Measurements from ENCODE around the gene RMND5A.
A peak's percentile ranks its signal among the peaks of the same experiment; 100 is the strongest.

RMND5A gene

DNA sequence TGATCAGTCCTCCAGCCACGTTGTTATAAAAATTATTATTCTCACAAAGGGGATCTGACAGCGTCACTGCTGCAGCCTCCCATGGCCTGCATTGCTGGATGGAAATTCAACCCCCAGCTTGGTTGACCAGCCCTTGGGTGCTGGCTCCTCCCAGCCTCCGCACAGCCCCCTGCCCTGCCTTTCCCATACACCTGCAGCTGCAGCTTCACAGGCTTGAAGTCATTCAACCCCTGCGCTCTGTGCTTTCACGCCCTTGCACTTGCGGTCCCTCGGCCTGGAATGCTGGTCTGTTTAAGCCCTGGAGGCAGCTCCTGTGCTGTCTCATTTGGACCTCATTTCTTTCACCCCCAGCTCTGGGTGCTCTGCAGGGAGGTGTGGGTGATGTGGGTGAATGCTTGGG, 71.5 kb downstream of the RMND5A start:
- H3K9ac ChIP-seq (ENCODE audit: low read length in 2 of 2) = no peak overlapping the region
- H3K4me1 ChIP-seq (ENCODE audit: control insufficient read depth, insufficient read depth, low read length) = peaks cover 18% of the 10 kb centered on the region
- H3K36me3 ChIP-seq (ENCODE audit: control insufficient read depth in 2 of 2, insufficient read depth in 2 of 2, low read length in 2 of 2) = no peaks in the 10 kb centered on the region
- no peak overlapping the region for H3K27ac ChIP-seq (ENCODE audit: low read length)
- H3K4me3 ChIP-seq (ENCODE audit: low read length in 2 of 2) = peak overlapping the region in 1 of 2 donors; percentile 53
- peaks cover 58 to 60% of the 10 kb centered on the region in 2 donors for H3K27me3 ChIP-seq (ENCODE audit: control insufficient read depth in 1 of 2, insufficient read depth in 2 of 2, low read length in 2 of 2)
- peaks cover 0 to 16% of the 10 kb centered on the region in 2 donors for H3K9me3 ChIP-seq (ENCODE audit: control insufficient read depth in 2 of 2, low read length in 2 of 2)

DNA sequence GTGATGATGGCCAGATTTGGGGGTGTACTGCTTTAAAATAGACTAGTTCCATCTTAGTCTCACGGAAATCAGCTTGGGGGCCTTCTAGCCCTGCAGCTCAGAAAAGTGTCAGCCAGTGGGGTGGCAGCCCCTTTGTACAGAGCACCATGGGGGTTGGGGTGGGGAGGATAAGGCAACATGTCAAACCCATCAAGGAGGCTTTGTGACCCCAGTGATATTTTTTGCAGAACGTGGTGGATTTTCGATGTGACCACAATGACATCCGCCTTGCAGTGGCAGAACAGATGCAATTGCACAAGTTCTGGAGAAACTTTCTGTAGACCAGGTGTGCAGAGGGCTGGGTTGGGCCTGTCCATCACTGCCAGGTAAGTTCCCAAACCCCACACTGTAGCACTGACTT, 73.7 kb downstream of the RMND5A start:
- Histone ChIP-seq H3K4me3 (ENCODE audit: low read length in 2 of 2) (no peak overlapping the region), H3K27me3 (ENCODE audit: control insufficient read depth in 1 of 2, insufficient read depth in 2 of 2, low read length in 2 of 2) (peaks cover 56 to 57% of the 10 kb centered on the region in 2 donors), H3K36me3 (ENCODE audit: control insufficient read depth in 2 of 2, insufficient read depth in 2 of 2, low read length in 2 of 2) (no peaks in the 10 kb centered on the region), H3K9me3 (ENCODE audit: control insufficient read depth in 2 of 2, low read length in 2 of 2) (peaks cover 0 to 23% of the 10 kb centered on the region in 2 donors), H3K9ac (ENCODE audit: low read length in 2 of 2) (no peak overlapping the region), H3K4me1 (ENCODE audit: control insufficient read depth, insufficient read depth, low read length) (peaks cover 17% of the 10 kb centered on the region), H3K27ac (ENCODE audit: low read length) (no peak overlapping the region)

DNA sequence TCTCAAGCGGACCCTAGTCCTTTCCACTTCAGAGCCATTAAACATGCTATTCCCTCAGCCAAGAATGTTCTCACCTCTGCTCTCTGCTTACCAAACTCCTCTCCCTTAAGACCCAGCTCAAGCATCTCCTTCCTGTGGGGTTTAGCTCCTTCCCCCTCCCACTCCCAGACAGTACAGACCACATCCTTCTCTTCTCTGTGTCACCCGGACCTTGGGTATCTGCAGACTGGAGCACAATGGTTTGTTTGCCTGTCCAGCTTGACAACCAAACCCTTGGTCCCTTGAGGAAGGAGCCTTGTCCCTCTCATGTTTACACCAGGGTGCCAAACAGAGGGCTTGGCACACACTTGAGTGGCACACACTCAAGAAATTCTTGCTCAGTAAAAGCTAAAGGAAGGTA, 74.8 kb downstream of the RMND5A start:
- Histone ChIP-seq H3K4me3 (ENCODE audit: low read length in 2 of 2) (no peak overlapping the region), H3K36me3 (ENCODE audit: control insufficient read depth in 2 of 2, insufficient read depth in 2 of 2, low read length in 2 of 2) (no peaks in the 10 kb centered on the region), H3K4me1 (ENCODE audit: control insufficient read depth, insufficient read depth, low read length) (peaks cover 6% of the 10 kb centered on the region), H3K9ac (ENCODE audit: low read length in 2 of 2) (no peak overlapping the region), H3K27ac (ENCODE audit: low read length) (no peak overlapping the region), H3K9me3 (ENCODE audit: control insufficient read depth in 2 of 2, low read length in 2 of 2) (peaks cover 0 to 23% of the 10 kb centered on the region in 2 donors), H3K27me3 (ENCODE audit: control insufficient read depth in 1 of 2, insufficient read depth in 2 of 2, low read length in 2 of 2) (peaks cover 44 to 50% of the 10 kb centered on the region in 2 donors)

DNA sequence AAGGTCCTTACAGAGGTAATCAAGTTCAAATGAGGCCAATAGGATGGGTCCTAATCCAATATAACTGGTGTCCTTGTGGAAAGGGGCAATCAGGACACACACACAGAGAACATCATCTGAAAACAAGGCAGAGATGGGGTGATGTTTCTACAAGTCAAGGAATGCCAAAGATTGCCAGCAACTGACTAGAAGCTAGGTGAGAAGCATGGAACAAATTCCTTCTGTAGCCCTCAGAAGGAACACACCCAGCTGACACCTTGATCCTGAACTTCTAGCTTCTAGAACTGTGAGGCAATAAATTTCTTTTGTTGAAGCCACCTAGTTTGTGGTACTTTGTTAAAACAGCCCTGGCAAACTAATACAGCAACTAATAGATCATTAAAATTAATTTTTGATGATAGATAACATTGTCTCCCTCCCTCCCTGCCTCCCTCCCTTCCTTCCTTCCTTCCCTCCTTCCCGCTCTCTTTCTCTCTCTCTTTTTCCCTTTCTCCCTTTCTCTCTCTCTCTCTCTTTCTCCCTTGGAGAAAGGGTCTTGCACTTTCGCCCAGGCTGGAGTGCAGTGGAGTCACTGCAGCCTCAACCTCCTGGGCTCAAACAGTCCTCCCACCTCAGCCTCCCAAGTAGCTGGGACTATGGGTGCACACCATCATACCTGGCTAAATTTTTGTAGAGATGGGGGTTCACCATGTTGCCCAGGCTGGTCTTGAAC, 80.9 kb downstream of the RMND5A start:
- Histone ChIP-seq H3K4me3 (ENCODE audit: low read length in 2 of 2) (no peak overlapping the region), H3K27me3 (ENCODE audit: control insufficient read depth in 1 of 2, insufficient read depth in 2 of 2, low read length in 2 of 2) (peaks cover 0 to 2% of the 10 kb centered on the region in 2 donors), H3K27ac (ENCODE audit: low read length) (no peak overlapping the region), H3K36me3 (ENCODE audit: control insufficient read depth in 2 of 2, insufficient read depth in 2 of 2, low read length in 2 of 2) (no peaks in the 10 kb centered on the region), H3K9me3 (ENCODE audit: control insufficient read depth in 2 of 2, low read length in 2 of 2) (peaks cover 0 to 12% of the 10 kb centered on the region in 2 donors), H3K9ac (ENCODE audit: low read length in 2 of 2) (no peak overlapping the region), H3K4me1 (ENCODE audit: control insufficient read depth, insufficient read depth, low read length) (no peaks in the 10 kb centered on the region)

DNA sequence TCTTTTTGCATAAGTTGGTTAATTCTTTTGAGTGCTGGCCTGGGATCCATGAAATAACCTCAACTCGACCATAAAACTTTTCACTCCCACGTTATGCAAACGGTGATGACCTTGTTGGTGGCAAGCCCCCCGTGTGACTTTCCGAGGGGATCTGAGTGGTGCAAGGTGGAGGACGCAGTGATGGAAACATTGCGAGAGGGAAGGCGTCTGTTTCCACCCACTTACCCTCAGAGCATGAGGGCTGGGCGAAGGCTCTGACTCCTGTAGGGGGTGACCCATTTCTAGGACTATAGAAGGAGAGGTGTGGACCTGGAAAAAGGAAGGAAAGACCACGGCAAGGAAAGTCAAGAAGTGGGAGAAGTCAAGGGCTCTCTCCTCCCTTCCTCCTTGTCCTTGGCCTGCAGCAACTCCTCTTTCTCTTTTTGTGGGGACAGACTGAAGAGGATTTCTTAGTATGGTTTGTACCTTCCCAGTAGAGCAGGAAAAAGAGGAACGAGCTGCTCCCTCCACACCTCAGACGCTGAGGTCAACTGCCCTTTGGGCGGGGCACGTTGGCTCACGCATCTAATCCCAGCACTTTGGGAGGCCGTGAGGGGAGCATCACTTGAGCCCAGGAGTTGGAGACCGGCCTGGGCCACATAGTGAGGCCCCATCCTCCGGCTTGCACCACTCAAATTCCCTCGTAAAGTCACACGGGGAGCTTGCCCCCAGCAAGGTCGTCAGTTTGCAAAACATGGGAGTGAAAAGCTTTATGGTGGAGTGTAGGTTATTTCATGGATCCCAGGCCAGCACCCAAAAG, 86.2 kb downstream of the RMND5A start:
- peaks cover 20 to 35% of the 10 kb centered on the region in 2 donors for H3K27me3 ChIP-seq (ENCODE audit: control insufficient read depth in 1 of 2, insufficient read depth in 2 of 2, low read length in 2 of 2)
- H3K27ac ChIP-seq (ENCODE audit: low read length) = no peak overlapping the region
- no peaks in the 10 kb centered on the region for H3K9me3 ChIP-seq (ENCODE audit: control insufficient read depth in 2 of 2, low read length in 2 of 2)
- no peak overlapping the region for H3K9ac ChIP-seq (ENCODE audit: low read length in 2 of 2)
- H3K36me3 ChIP-seq (ENCODE audit: control insufficient read depth in 2 of 2, insufficient read depth in 2 of 2, low read length in 2 of 2) = no peaks in the 10 kb centered on the region
- H3K4me3 ChIP-seq (ENCODE audit: low read length in 2 of 2) = no peak overlapping the region
- peaks cover 18% of the 10 kb centered on the region for H3K4me1 ChIP-seq (ENCODE audit: control insufficient read depth, insufficient read depth, low read length)

DNA sequence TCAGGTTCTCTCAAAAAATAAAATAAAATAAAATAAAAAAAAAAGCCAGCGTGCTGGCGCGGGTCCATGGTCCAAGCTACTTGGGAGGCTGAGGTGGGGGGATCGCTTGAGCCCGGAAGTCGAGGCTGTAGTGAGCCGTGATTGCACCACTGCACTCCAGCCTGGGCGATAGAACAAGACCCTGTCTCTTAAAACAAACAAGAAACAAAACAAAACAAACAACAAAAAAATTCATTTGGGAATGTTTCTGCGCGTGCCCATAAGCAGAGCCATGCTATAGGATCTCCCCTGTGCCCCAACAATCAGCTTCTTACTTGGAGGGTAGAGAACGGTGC, 87.0 kb downstream of the RMND5A start:
- no peak overlapping the region for H3K27ac ChIP-seq (ENCODE audit: low read length)
- H3K36me3 ChIP-seq (ENCODE audit: control insufficient read depth in 2 of 2, insufficient read depth in 2 of 2, low read length in 2 of 2) = no peaks in the 10 kb centered on the region
- H3K4me1 ChIP-seq (ENCODE audit: control insufficient read depth, insufficient read depth, low read length) = peaks cover 18% of the 10 kb centered on the region
- no peaks in the 10 kb centered on the region for H3K9me3 ChIP-seq (ENCODE audit: control insufficient read depth in 2 of 2, low read length in 2 of 2)
- H3K9ac ChIP-seq (ENCODE audit: low read length in 2 of 2) = no peak overlapping the region
- H3K27me3 ChIP-seq (ENCODE audit: control insufficient read depth in 1 of 2, insufficient read depth in 2 of 2, low read length in 2 of 2) = peaks cover 20 to 43% of the 10 kb centered on the region in 2 donors
- H3K4me3 ChIP-seq (ENCODE audit: low read length in 2 of 2) = peak overlapping the region in 1 of 2 donors; percentile 66

DNA sequence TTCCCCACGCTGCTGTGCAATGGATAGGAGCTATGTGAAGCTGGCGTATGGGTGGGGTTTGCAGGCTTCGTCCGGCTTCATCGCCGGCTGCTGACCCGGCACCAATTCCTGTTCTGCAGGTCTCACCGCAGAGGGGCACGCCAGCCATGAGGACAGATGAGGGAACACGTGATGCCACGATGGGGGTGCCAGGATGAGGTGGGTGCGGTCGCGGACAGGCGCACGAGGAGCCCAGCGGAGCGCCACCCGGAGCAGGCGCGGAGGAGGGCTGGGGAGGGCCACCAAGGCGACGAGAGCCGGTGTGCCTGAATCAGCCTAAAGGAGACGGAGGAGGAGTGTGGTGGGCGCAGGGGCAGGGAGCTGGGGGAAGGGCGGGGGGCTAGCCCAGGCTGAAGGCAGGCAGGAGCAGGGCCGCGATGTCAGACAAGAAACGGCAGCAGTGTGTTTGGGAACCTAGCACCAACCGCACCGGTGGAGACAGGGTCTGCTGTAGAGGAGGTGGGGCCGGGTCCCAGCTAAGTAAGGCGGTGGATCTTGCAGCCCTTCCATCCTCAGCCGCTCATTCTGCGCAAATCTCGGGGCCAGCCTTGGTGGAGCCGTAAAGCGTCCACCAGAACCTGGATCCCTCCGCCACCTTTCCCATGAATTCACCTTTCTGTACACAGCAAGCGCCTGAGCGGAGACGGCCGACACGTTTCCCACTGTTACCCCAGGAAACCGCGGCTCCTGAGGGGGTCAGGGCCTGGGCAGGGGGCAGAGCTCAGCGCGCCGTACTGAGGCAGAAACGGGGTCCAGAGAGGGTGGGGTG, 87.6 kb downstream of the RMND5A start:
- peak overlapping the region; percentile 56 to 66 for H3K4me3 ChIP-seq (ENCODE audit: low read length in 2 of 2)

DNA sequence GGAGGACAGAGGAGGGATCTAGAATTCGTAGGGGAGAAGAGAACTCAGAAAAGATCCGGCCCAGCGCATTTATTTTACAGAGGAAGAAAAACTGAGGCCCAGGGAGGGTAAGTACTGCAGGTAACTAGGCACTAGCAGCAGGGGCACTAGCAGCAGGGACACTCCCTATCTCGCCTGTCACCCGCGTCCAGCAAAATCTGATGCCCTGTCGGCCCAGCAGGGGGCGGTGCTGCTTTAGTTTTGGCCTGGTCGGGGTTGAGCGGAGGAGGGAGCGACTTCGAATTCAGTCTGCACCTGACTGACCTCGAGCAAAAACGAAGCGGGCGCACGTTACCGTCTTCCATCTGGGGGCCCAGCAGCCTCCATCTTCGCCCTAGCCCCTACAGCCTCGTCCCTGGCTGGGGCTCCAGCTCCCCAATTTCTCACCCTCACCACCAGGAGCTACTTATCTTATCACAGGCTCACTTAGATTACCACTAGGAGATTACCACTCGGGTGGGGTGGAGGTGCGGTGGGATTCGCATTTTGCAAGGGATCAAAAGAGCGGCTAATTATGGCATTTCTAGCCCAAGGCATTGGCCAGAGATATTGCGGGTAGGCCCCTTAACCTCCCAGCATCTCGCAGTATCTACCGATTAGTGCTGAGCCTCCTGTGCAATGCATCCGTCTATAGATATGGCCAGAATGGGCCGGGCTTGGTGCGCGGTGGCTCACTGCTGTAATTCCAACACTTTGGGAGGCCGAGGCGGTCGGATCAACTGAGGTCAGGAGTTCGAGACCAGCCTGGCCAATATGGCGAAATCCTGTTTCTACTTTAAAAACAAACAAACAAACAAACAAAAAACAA, 88.4 kb downstream of the RMND5A start:
- Histone ChIP-seq H3K4me1 (ENCODE audit: control insufficient read depth, insufficient read depth, low read length) (peaks cover 18% of the 10 kb centered on the region), H3K9me3 (ENCODE audit: control insufficient read depth in 2 of 2, low read length in 2 of 2) (no peaks in the 10 kb centered on the region), H3K9ac (ENCODE audit: low read length in 2 of 2) (no peak overlapping the region), H3K4me3 (ENCODE audit: low read length in 2 of 2) (peak overlapping the region; percentile 56 to 66), H3K36me3 (ENCODE audit: control insufficient read depth in 2 of 2, insufficient read depth in 2 of 2, low read length in 2 of 2) (no peaks in the 10 kb centered on the region), H3K27me3 (ENCODE audit: control insufficient read depth in 1 of 2, insufficient read depth in 2 of 2, low read length in 2 of 2) (peaks cover 23 to 54% of the 10 kb centered on the region in 2 donors), H3K27ac (ENCODE audit: low read length) (no peak overlapping the region)

More for the DNA sequence above, 87.6 kb downstream of the RMND5A start:
- Histone ChIP-seq H3K36me3 (ENCODE audit: control insufficient read depth in 2 of 2, insufficient read depth in 2 of 2, low read length in 2 of 2) (no peaks in the 10 kb centered on the region), H3K9me3 (ENCODE audit: control insufficient read depth in 2 of 2, low read length in 2 of 2) (no peaks in the 10 kb centered on the region), H3K9ac (ENCODE audit: low read length in 2 of 2) (no peak overlapping the region), H3K27me3 (ENCODE audit: control insufficient read depth in 1 of 2, insufficient read depth in 2 of 2, low read length in 2 of 2) (peaks cover 22 to 46% of the 10 kb centered on the region in 2 donors), H3K4me1 (ENCODE audit: control insufficient read depth, insufficient read depth, low read length) (peaks cover 18% of the 10 kb centered on the region), H3K27ac (ENCODE audit: low read length) (no peak overlapping the region)

DNA sequence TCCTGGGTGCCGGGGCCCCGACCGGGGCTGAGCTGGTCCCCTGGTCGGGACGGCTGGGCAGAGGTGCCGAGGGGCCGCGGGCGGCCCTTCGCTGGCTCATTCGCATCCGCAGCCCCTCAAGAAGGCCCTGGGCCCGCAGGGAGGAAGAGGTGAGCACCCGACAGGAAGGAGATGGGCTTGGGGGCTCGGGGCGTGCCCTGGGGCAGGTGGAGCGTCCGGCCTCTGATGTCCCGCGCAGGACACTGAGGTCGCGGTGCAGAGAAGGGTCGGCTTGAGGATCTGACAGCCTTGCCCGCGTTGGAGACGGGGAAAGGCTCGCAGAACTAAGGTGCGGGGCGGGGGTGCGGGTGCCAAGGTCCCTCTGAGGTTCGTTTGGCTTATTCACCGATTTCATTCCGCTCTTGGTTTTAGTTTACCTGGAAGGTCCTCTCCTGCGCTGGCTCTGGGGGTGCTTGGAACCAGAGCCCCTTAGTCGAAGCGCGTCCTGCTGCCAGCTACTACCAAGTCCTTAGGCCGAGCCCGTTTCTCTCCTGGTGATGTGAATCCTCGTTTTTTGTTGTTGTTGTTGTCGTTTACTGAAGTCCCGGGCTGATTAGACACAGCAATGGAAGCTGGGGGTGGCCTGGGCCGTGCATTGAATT, 89.5 kb downstream of the RMND5A start:
- no peaks in the 10 kb centered on the region for H3K36me3 ChIP-seq (ENCODE audit: control insufficient read depth in 2 of 2, insufficient read depth in 2 of 2, low read length in 2 of 2)
- H3K4me1 ChIP-seq (ENCODE audit: control insufficient read depth, insufficient read depth, low read length) = peaks cover 18% of the 10 kb centered on the region
- no peak overlapping the region for H3K27ac ChIP-seq (ENCODE audit: low read length)
- no peak overlapping the region for H3K4me3 ChIP-seq (ENCODE audit: low read length in 2 of 2)
- H3K9ac ChIP-seq (ENCODE audit: low read length in 2 of 2) = no peak overlapping the region
- H3K27me3 ChIP-seq (ENCODE audit: control insufficient read depth in 1 of 2, insufficient read depth in 2 of 2, low read length in 2 of 2) = peaks cover 25 to 59% of the 10 kb centered on the region in 2 donors
- H3K9me3 ChIP-seq (ENCODE audit: control insufficient read depth in 2 of 2, low read length in 2 of 2) = no peaks in the 10 kb centered on the region

Data from stomach smooth muscle (tissue), 2 donors.